ENCODE results near the gene CHCHD10. TPM values are rescaled to one million over a fixed set of nuclear protein-coding genes. Genes with fewer than 3 reads are reported as not detected.

The CHCHD10 gene
- total RNA-seq, 1 experiment from 2014 or later = 43.5 TPM

- TF ChIP-seq CTCF (conservative IDR thresholded peaks at IDR 0.05) (no peak), EZH2 (IDR thresholded peaks at IDR 0.05; ENCODE audit: low read depth) (no peak)
- H2AFZ ChIP-seq = no peak overlapping the region
- peaks cover 16% of the 10 kb centered on the region for H3K4me1 ChIP-seq (replicated peaks; ENCODE audit: insufficient read depth)
- H3K9me2 ChIP-seq (ENCODE audit: insufficient read depth) = no peaks in the 10 kb centered on the region
- no peak overlapping the region for H3K27ac ChIP-seq
- CTCF ChIA-PET = no interaction called here
- no TSS peak for BruUV-seq (replicated peaks)
- no peaks in the 10 kb centered on the region for H3K9me3 ChIP-seq (ENCODE audit: insufficient read depth, low read depth)
- no peaks in the 10 kb centered on the region for H4K20me1 ChIP-seq (ENCODE audit: insufficient read depth)
- no peak for DNase-seq
- intact Hi-C loops (cut with micrococcal nuclease; ENCODE audit: unreplicated experiment) = no loop called here
- H3K4me2 ChIP-seq = no peak overlapping the region
- H3K27me3 ChIP-seq (ENCODE audit: insufficient read depth, low read depth) = no peaks in the 10 kb centered on the region
- no peaks in the 10 kb centered on the region for H3K36me3 ChIP-seq (ENCODE audit: low read depth)
- H3K79me2 ChIP-seq (ENCODE audit: low read depth) = no peaks in the 10 kb centered on the region
- H3K4me3 ChIP-seq = no peak overlapping the region
- POLR2A ChIA-PET (ENCODE audit: unreplicated experiment) = no interaction called here
- peaks cover 12% of the 10 kb centered on the region; the same call in 1 of the 2 replicates for H3F3A ChIP-seq (ENCODE audit: insufficient read depth, low read depth)
Measured at GRCh38 chr22:23780146-23780748, 12.5 kb upstream of the CHCHD10 start.

GRCh38 chr22:23779731-23780130, 12.0 kb upstream of the CHCHD10 start:
- intact Hi-C loops (cut with micrococcal nuclease; ENCODE audit: unreplicated experiment) = no loop called here

GRCh38 chr22:23779083-23779482, 11.3 kb upstream of the CHCHD10 start:
- ChIA-PET CTCF (no interaction called here), POLR2A (ENCODE audit: unreplicated experiment) (no interaction called here)
- no peaks in the 10 kb centered on the region for H3K27me3 ChIP-seq (ENCODE audit: insufficient read depth, low read depth)
- intact Hi-C loops (cut with micrococcal nuclease; ENCODE audit: unreplicated experiment) = no loop called here
- TF ChIP-seq CTCF (conservative IDR thresholded peaks at IDR 0.05) (no peak), EZH2 (IDR thresholded peaks at IDR 0.05; ENCODE audit: low read depth) (no peak)
- H3K4me1 ChIP-seq (replicated peaks; ENCODE audit: insufficient read depth) = peaks cover 16% of the 10 kb centered on the region
- no peak overlapping the region for H3K4me3 ChIP-seq
- no peaks in the 10 kb centered on the region for H4K20me1 ChIP-seq (ENCODE audit: insufficient read depth)
- no peak overlapping the region for H2AFZ ChIP-seq
- no peak overlapping the region for H3K27ac ChIP-seq
- H3K79me2 ChIP-seq (ENCODE audit: low read depth) = no peaks in the 10 kb centered on the region
- no peak for DNase-seq
- no TSS peak for BruUV-seq (replicated peaks)
- no peaks in the 10 kb centered on the region for H3K9me3 ChIP-seq (ENCODE audit: insufficient read depth, low read depth)
- no peak overlapping the region for H3K4me2 ChIP-seq
- no peaks in the 10 kb centered on the region for H3K9me2 ChIP-seq (ENCODE audit: insufficient read depth)
- H3F3A ChIP-seq (ENCODE audit: insufficient read depth, low read depth) = peaks cover 12% of the 10 kb centered on the region; the same call in 1 of the 2 replicates
- no peaks in the 10 kb centered on the region for H3K36me3 ChIP-seq (ENCODE audit: low read depth)

More at GRCh38 chr22:23779731-23780130, 12.0 kb upstream of the CHCHD10 start:
- BruUV-seq (replicated peaks) = no TSS peak
- no peaks in the 10 kb centered on the region for H3K36me3 ChIP-seq (ENCODE audit: low read depth)
- ChIA-PET POLR2A (ENCODE audit: unreplicated experiment) (no interaction called here), CTCF (no interaction called here)
- H3K4me2 ChIP-seq = no peak overlapping the region
- H3K9me2 ChIP-seq (ENCODE audit: insufficient read depth) = no peaks in the 10 kb centered on the region
- TF ChIP-seq EZH2 (IDR thresholded peaks at IDR 0.05; ENCODE audit: low read depth) (no peak), CTCF (conservative IDR thresholded peaks at IDR 0.05) (no peak)
- H3K4me1 ChIP-seq (replicated peaks; ENCODE audit: insufficient read depth) = peaks cover 16% of the 10 kb centered on the region
- H3F3A ChIP-seq (ENCODE audit: insufficient read depth, low read depth) = peaks cover 12% of the 10 kb centered on the region; the same call in 1 of the 2 replicates
- no peaks in the 10 kb centered on the region for H3K9me3 ChIP-seq (ENCODE audit: insufficient read depth, low read depth)
- no peaks in the 10 kb centered on the region for H3K79me2 ChIP-seq (ENCODE audit: low read depth)
- no peak overlapping the region for H2AFZ ChIP-seq
- DNase-seq = no peak
- no peaks in the 10 kb centered on the region for H3K27me3 ChIP-seq (ENCODE audit: insufficient read depth, low read depth)
- H3K27ac ChIP-seq = no peak overlapping the region
- no peaks in the 10 kb centered on the region for H4K20me1 ChIP-seq (ENCODE audit: insufficient read depth)
- no peak overlapping the region for H3K4me3 ChIP-seq

Data from PC-9 (cell line).